GM21526 (cell line): ENCODE data around the gene NEK9.

ENCODE experiments used
- ATAC-seq: cut with Tn5 transposase; IDR thresholded peaks from one replicate; pipeline ENCODE4 v1.9.1; 2021; ENCODE audit warnings: moderate library complexity; ENCODE audit not compliant: unreplicated experiment, low FRiP score

Gene NEK9

DNA sequence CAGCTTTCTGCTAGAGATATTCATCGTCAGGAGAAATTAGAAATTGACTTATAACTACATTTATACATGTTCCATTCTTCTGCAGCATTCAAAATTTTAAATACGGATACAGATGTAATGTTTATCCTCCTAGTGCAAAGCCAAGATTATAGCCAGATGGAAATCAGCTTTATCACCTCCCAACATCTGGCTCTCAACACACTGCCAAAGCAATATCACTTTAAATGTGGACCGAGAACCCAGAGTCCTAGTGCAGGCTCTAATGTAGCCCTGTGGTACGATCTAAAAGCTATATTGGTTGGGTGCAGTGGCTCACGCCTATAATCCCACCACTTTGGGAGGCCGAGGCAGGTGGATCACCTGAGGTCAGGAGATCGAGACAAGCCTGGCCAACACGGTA is 82.1 kb downstream of the NEK9 start:
- no peak for ATAC-seq

DNA sequence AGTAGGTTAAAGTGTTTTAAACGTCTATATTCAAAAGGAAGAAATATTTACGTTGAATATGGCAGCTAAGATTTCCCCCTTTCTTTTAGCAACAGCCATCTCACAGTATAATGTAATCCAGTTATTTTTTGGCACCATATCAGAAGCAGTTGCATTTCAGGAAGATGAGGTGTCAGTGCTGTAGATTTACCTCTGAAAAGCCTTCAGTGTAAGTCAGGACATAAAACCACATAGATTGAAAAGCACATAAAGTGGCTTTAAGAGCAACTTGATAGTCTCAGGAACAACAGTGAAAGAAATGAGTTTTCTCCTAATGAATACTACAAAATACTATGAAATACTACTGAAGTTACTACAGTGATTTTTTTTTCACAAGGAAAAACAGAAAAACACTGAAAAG is 82.5 kb downstream of the NEK9 start:
- ATAC-seq = no peak

DNA sequence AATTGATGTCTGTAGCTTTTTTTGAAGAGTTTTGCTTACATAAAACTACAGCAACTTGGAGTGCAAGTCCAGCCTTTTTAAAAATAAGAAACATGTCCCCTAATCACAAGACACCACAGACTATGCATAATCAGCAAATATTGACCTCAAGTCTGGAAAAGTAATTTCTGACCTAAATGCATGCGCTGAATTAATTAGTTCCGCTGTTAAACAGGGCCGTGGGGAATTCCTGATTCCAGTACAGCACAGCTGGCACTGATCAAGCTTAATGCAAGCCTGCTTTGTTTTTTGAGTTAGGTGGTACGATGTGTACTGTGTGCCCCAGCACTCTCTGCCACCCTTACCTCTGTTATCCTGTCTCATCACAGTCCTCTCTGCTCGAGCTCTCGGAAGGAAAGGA is 84.8 kb downstream of the NEK9 start:
- no peak for ATAC-seq

DNA sequence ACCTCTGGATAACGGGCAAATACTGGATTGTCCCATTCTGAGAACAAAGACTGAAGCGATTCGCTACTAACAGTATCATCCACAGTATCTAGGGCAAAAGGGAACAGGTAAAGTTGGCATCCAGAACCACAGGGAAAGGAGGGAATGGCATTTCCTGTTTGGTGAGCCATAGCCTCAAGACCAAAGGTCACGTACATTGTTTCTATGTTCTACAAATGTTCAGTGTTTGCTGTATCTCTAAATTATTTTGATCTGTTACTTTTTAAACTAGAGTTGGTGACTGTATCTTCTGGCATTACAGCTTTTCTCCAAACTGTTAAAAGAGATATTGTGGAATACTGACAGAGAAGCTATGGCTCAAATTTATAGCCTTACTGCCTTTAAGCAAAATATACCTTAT is 85.2 kb downstream of the NEK9 start:
- no peak for ATAC-seq

DNA sequence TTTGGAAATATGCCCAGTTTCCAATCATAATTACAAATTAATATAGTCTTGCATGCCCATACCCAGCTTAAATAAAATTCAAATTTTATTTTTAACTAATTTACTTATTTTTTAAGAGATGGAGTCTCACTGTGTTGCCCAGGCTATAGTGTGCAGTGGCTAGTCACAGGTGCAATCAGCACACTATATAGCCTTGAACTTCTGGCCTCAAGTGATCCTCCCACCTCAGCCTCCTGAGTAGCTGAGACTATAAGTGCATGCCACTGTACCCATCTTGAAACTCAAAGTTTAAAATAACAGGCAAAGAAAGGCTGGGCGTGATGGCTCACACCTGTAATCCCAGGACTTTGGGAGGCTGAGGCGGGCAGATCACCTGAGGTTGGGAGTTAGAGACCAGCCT is 85.9 kb downstream of the NEK9 start:
- no peak for ATAC-seq

DNA sequence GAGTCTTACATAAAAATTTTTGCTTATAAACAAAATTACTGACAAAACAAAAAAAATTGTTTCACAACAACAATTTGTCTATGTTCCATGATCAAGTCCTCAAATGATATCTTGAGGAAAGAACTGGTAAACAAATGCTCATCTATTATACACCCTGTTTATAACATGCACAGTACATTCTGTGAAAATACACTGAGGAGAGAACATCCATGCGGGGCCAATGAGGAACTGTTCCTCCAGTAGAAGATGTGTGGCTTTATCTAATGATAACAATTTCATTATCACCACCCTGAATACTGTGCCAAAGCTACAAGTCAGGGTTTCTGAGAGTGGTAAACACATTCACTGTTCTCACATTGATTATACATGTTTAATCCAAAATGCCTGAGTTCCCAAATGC is 86.3 kb downstream of the NEK9 start:
- no peak for ATAC-seq

DNA sequence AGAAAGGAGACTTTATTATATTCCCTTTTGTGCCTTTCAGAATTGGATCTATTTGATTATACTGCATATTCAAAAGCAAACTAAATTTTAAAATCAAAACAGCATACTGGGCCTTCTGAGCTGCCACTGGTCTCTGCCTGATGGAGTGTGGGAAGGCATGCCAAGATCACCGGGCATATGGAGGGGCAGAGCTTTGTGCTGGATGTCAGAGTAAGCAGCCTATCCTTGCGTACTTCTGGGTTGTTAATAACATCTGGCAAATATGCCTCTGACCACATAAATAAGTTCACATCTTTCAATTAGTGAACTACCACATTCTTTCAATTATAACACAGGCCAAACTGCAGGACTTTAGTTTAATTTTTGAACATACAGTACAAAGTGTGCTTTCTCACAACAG is 93.9 kb downstream of the NEK9 start:
- ATAC-seq = no peak

DNA sequence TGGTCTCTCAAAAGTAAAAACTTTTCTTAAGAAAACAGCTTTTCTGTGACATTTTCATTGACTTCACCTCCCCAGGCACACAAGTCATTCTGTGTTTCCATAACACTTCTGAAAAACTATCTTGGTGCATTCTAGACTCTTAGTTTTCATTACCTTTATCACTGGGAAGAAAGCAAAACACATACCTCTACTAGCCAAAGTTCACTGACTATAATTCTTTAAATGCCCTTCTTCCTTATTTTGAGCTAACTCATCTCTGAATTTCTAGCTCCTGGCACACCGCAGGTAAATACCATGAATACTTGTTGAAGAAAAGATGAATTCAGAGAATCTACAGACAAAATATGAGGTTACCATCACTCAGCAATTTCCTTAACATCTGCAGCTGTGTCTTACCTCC is 96.7 kb downstream of the NEK9 start:
- no peak for ATAC-seq
